Measurements from ENCODE around the gene PPP2R2D.

The PPP2R2D gene

DNA sequence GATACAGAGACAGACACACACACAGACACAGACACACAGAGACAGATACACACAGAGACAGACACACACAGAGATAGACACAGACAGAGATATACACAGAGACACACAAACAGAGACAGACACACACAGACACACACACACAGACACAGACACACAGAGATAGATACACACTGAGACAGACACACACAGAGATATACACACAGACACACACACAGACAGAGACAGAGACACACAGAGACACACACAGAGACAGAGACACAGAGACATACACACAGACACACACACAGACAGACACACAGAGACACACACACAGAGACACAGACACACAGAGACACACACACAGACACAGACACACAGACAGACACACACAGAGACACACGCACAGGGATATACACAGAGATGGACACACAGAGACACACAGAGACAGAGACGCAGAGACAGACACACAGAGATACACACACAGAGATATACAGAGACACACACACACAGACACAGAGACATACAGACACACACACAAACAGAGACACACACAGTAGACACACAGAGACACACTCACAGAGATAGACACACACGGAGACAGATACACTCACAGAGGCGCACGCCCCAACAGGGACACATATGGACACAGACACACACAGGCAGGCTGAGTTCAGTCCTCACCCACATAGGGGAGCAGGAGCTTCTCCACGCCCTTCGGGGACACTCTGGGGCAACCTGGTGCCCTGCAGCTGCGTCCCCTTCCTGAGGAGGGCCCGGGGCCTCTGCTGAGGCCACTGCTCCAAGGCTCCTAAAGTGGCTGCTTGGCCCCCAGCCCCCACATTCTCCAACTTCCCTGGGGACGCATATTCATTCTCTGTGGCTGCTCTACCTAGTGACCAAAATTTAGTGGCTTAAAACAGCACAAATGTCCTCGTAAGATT is 10.3 kb upstream of the PPP2R2D start:
- no peak for DNase-seq

DNA sequence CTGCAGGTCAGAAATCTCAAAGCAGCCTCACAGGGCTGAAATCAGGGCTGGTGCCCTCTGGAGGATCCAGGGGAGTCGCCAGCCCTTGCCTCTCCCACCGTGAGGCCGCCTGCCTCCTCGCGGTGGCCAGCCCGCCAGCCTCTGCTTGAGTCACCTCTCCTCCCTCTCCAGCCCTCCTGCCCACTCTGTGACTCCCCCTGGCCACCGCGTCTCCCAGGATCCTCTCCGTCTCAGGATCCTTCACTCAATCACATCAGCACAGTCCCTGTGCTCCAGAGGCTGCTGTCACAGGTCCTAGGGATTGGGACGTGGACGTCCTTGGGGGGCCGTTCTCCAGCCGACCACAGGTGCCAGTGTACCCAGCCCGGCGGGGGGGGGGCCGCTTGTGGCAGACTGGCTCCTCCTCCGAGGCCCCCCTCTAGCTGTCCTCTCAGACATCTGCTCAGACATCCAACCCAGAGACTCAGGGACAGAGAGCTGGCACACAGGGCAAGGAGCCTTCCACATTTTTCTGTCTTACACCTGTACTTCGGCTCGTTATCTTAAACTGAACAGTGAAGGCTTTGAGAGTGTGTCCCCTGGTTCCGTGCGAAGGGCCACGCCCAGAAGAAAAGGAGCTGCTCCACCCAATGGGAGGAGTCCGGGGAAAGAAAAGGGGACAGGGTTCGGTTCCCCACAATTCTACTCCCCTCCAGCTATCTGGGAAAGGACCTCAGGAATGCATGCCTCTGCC is 9.4 kb upstream of the PPP2R2D start:
- no peak for DNase-seq

DNA sequence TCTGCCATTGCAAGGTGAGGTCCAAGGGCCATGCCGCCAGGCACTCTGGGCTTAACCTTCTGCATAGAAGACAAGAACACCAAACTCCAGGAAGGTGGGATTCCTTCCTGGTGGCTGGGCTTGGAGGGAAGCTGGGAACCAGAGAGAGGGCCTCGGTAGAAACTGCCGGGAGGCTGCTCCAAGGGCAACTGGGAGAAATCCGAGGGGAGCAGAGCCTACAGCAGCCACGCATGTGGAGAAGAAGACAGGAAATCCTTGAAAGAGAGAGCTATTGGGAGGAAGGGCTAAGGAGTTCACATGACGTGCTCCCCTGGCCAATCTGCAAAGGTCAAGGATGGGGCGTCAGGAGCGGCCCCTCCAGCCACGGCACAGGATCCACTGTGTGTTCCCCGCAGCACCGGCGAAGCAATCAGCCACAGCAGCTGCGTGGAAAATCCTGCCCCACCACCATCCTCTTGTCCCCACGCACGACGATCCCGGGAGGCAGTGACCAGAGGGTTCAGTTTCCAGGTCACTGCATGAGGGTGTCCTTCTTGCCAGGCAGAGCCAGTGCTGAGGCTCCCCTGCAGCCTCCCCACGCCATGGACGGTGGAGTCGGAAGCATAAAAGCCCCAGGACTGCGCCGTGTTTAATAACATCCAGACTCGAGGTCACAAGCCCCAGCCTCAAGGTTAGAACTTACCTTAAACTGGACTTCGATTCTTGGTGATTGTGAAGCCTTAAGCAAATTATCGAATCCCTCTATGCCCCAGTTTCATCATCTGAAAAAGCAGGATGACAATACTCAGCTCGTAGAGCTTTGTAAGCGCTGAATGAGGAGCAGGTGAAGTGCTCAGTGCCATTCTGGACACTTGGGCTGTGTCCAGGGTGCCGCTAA is 8.6 kb upstream of the PPP2R2D start:
- DNase-seq: no peak

DNA sequence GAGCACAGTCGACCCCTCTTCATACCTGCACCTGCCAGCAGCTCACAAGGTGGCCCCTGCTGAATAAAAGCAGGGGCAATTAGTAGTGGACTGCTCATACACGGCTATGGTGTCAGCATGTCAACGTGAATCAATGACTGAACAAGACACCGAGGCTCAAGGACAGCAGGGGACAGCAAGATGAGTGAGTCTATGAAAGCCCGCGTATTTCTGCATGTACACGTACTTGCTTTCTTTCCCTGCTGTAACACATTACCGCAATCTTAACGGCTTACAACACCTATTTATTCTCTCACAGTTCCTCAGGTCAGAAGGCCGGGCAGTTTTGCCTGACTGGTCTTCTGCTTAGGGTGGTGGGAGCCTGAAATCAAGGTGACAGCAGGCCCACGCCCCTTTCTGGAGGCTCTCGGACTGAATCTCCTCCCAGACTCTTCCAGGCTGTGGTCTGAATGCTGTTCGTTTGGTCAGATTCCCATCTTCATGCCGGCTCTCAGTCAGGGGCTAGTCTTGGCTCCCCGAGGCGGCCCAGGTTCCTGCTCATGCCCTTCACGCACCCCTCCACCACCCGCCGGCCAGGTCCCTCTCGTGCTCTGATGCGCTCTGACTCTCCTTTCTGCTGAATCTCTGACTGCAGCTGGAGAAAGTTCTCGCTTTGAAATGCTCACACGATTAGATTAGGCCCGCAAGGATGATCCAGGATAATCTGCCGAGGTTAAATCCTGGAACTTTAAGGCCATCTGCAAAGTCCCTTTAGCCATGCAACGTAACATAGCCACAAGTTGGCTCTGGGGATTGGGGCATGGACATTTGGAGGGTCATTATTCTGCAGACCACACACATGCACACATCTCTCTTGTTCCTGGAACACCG is 7.8 kb upstream of the PPP2R2D start:
- no peak for DNase-seq

DNA sequence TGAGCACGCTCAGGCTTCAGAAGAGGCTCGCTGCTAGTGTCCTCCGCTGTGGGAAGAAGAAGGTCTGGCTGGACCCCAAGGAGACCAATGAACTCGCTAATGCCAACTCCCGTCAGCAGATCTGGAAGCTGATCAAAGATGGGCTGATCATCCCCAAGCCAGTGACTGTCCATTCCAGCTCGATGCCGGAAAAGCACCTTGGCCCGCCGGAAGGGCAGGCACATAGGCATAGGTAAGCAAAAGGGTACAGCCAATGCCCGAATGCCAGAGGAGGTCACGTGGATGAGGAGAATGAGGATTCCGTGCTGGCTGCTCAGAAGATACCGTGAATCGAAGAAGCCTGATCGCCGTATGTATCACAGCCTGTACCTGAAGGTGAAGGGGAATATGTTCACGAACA is 5.7 kb upstream of the PPP2R2D start:
- DNase-seq: no peak

DNA sequence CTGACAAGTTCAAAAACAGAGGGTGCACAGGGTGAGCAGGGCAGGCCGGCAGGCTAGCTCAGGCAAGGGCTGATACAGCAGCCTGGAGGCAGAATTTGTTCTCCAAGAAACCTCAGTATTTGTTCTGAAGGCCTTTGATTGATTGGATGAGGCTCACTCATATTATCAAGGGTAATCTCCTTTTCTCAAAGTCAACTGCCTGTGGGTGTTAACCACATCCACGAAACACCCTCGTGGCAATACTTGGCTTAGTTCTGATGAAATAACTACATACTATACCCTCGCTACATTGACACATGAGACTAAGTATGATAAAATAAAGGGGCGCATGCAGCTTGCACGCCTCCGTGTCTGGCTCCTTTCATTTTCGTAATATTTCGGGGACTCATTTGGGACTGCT is 4.4 kb upstream of the PPP2R2D start:
- no peak for DNase-seq

DNA sequence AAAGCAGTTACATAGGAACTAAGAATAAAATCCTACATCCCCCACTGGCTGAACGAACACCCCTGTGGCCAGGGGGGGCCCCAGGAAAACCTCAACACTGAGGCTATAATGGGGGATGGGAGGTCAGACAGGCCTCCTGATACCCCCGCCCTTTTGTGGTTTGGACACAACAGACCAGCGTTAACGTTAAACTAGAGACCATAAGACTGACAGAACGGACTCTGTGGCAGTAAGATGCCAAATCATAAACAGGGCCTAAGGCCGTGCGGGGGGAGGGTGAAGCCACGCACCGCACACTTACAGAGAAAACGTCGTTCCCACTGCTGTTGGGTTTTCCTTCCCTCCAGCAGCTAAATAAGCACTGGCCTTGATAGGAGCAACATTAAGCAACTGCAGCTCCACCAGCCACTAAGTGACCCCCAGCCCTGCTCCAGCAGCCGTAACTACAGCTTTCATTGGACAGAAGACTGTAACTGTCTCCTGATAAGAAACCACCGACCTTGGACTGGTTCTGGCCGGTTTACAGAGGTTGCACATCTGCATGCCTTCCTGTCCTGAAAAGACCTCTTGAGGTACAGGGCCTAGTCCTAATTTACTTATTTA is 3.4 kb upstream of the PPP2R2D start:
- no peak for DNase-seq

DNA sequence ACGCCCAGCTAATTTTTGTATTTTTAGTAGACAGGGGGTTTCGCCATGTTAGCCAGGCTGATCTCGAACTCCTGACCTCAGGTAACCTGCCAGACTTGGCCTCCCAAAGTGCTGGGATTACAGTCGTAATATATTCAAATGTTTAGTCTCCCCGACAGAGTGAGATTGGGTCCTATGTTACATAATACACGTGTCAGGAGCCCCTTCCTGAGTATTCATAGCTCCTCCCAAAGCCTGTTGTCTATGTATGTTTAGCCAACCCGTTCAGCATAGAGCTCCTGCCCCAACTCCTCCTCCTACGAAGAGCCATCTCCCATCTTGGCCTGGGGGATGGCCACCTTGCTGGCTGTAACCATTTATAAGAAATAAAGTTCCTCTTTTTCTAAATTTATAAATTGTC is 2.7 kb upstream of the PPP2R2D start:
- no peak for DNase-seq

DNA sequence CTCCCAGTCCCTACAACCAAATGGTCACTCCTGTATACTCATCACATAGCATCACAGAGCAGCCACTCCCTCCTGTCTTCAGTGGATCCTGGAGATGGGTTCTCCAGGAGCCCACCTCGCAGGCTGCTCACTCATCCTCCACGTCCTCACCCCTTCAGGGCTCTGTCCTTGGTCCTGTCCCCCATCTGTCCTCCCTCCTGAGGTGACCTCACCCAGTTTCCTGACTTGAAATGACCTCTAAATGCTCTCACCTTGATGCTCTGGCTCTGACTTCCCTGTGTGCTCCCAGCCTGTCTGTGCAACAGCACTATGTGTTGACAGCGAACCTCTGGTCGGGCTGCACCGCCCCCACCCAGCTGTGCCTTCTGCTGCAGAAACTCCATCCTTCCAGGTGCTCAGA is 2.1 kb upstream of the PPP2R2D start:
- DNase-seq: no peak

DNA sequence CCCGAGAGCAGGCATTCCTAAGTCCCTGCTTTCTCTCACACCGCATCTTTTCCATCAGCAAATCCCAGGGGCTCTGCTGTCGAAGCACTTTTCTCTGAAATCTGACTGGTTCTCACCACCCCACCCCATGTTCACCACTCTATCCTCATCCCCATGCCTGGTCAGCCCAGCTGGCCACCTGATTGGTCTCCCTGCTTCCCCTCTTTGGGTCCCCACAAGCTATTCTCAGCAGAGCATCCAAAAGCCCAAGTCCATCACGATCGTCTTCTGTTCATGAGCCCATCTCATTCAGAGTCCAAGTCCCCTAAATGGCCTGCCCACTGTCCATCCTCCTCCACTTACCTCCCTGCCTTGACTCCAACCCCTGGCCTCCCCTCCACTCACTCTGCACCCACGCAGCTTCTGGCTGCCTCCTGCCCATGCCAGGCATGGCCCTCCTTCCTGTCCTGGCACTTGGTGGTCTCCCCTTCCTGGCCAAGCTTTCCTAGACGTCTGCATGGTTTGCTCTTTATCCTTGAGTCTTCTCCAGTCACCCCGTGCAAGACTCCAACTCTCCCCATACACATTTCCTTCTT is 1.6 kb upstream of the PPP2R2D start:
- DNase-seq: no peak

DNA sequence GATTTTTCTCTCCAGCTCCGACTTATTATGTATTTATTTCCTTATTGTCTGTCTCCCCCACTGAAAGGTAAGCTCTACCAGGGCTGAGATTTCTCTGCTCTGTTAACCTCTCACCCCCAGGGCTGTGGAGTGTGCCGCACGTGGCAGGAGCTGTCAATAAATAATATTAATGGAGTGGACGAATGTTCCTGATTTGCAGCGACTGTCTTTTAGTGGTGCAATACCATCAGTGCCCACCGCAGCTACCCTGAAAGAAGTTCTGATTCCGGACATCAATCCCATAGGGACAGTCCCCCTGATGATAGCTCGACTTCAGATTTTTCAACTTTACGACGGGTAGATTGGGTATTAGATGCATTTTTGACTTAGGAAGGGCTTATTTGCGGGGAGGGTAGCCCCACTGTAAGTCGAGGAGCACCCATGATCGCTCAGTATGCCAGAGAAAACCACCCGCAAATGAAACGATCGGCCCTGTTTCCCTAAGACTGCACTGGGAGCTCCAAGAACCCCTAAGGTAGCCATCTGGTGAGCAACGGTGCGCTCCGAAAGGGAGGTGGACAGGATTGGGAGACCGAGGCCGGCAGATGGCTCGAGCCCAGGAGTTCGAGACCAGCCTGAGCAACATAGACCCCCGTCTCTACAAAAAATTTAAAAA is 986 bp upstream of the PPP2R2D start:
- DNase-seq: no peak

DNA sequence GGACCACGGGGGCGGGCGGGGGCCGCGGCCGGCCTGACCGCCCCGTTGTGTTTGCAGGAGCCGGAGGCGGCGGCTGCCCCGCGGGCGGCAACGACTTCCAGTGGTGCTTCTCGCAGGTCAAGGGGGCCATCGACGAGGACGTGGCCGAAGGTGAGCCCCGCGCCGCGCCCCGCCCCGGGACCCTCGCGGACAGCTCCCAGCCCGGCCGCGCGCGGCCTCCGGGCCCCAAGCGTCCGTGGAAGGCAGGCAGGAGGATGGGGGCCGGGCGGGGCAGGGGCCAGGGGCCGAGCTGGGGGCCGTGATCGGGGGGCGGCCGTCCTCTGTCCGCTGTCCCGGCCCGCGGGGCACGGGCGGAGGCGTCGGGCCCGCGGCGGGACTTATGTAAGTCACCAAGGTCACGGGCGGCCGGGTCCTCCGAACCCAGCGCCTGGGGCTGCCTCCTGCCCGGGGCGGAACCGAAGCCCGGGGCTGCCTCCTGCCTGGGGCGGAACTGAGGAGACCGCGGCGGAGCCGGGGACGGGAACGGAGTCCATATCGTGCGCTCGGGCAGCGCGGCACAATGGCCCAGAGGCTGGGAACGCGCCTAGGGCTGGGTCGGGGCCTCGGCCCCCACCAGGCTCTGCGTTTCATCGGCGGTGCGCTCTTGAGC is 497 bp downstream of the PPP2R2D start:
- no peak for DNase-seq

DNA sequence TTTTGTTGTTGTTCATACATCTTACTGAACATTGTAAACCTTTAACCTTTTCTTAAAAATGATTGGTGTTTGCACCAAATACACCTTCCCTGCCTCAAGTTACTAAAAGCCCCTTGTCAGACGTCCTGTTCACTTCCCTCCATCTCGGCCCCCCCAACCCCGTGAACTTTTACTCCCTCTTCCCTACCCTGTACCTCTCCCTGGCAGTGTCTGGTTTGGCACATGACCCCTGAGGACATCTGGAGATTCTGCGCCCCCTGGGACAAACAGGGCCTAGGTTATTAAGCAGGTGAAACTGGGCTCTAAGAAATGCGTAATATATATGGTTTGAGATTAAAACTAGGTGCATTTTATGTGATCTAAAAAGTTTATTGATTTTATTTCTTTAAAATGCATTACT is 1.4 kb downstream of the PPP2R2D start:
- no peak for DNase-seq

DNA sequence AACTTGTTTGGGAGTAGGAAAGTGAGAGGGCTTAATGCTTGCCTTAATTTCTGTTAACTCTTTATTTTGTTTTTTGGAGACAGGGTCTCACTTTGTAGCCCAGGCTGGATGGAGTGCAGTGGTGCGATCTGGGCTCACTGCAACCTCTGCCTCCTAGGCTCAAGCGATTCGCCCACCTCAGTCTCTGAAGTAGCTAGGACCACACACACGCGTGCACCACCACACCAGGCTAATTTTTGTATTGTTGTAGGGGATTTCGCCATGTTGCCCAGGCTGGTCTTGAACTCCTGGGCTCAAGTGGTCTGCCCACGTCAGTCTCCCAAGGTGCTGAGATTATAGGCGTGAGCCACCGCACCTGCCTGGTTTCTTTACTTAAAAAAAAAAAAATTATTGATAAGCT is 1.9 kb downstream of the PPP2R2D start:
- DNase-seq: no peak

DNA sequence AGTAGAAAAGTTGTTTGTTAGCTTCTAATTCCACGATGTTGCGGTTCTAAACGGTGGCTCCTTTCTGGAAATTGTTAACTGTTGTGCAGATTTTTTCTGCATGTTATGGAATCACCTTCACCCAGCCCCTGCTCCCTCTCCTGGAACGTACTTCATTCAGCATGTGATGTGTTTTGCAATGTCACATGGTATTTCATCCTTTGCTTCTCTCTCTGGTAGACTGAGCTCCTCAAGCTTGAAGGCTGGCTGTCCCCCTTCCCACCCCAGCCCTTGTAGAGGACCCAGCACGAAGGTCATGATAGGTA is 4.4 kb downstream of the PPP2R2D start:
- DNase-seq: no peak

DNA sequence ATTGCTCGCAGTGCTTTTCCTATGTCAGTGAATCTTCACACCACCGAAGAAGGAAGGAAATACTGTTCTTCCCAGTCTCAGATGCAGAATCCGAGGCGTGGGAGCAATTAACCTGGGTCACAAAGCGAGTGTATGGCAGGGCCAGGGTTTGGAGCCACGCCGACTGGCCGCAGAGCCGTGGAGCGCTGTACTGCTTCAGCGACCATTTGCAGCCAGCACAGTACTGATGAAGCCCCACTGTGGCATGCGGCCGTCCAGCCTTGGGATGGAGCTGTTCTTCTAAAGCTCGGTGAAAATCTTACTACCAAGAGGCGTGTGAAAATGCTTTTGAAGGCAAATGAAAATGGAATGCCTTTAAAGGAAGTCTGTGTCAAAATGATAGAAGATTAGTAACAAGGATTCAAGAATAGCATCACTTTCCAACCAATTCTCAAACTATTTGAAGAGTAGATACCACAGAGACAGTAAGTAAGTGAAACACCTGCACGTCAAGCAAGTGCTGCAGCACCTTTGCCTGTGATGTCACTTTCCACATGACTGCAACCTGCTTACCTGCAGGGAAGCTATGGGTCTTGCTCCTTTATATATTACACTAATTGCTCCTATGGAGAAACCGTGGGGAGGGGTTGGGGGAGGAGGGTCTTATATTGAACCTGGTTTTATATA is 4.9 kb downstream of the PPP2R2D start:
- DNase-seq: no peak

DNA sequence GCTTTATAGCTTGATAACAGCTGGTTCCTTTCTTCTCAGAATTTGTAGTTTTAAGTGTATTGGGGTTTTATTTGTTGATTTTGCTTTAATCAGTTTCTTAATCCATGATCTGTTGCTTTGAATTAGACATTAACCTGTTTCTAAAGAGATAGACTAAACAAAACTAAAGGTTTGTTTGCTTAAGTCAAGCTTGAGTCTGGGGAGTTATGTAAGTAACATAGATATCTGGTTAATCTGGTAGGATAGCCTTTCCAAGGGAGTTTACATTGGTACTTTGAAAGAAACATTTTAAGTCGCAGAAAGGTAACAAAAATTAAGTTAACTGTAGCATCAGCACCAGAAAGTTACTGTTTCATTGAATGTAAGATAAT is 5.4 kb downstream of the PPP2R2D start:
- no peak for DNase-seq

DNA sequence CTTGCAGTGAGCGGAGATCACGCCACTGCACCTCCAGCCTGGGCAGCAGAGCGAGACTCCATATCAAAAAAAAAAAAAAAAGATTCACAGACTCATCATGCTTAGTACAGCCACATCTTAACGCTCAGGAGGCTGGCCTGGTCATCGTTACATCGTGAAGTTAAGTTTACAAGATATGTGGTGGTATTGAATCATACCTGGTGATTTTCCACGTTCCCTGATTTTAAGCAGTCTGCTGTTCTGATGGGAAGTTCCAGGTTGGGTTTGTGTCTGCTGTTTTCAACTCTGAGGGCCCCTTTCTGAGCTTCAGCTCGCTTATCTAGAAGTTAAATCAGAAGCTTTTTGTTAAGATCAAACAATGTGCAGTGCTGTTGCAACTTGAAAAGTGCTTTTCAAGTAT is 6.9 kb downstream of the PPP2R2D start:
- DNase-seq: no peak

DNA sequence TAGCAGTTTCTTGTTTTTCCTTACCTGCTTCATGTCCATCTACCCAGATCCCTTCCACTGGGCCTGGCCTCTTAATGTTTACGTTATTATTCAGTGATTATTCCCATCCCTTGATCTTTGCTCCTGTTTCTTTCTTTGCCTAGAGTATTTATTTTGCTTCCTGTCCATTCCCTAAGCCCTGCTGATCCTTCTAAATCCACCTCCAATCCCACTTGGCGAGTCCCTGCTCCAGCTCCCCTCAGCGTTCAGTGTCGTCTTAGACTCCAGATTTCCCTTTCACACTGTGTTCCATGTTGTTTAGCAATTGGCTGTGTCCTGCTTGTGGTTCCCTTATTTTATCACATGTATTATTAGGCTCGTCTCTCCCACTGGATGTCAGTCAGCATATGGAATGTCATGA is 7.3 kb downstream of the PPP2R2D start:
- DNase-seq: no peak
